HCT116 (cell line): ENCODE data around the gene IGFBPL1.

Experiments used
- EZH2phosphoT487 ChIP-seq: fragments of 200-600 bp; IDR thresholded peaks from 2 replicates; pipeline ENCODE4 v1.6.1; 2018; ENCODE audit warnings: antibody characterized with exemption, borderline replicate concordance
- JUND ChIP-seq: IDR thresholded peaks from 2 replicates; pipeline ENCODE4 v1.6.1; 2012
- POLR2A ChIP-seq: IDR thresholded peaks from 2 replicates; pipeline ENCODE4 v1.7.0; 2011; ENCODE audit warnings: borderline replicate concordance; ENCODE audit not compliant: insufficient read depth, insufficient read length; ENCODE audit errors: extremely low read depth
- POLR2AphosphoS5 ChIP-seq: IDR thresholded peaks from 2 replicates; pipeline ENCODE4 v1.6.1; 2011; ENCODE audit warnings: mild to moderate bottlenecking, low read depth, low read length, moderate library complexity
- RAD21 ChIP-seq: IDR thresholded peaks from 2 replicates; pipeline ENCODE4 v1.6.1; 2012; ENCODE audit warnings: low read depth, mild to moderate bottlenecking
- SIN3A ChIP-seq: IDR thresholded peaks from 2 replicates; pipeline ENCODE4 v1.6.1; 2012; ENCODE audit warnings: low read depth
- TF ChIP-seq, protein P1 (sequence below), 3 experiments: fragments of 200-600 bp in 1 of 3; sonication (generic) in 1 of 3; IDR thresholded peaks in 2 of 3; conservative IDR thresholded peaks in 1 of 3; 2 replicates each; pipeline ENCODE4 v1.5.1; 2012 to 2017; ENCODE audit warnings: low read depth in 2 of 3, low read length in 2 of 3, antibody characterized with exemption in 1 of 3, borderline replicate concordance in 1 of 3, control low read depth in 1 of 3, mild to moderate bottlenecking in 1 of 3, mixed read lengths in 1 of 3, mixed run types in 1 of 3, moderate library complexity in 1 of 3; ENCODE audit not compliant: insufficient read depth in 1 of 3
- TF ChIP-seq, protein P2 (sequence below): IDR thresholded peaks from 2 replicates; pipeline ENCODE4 v1.6.1; 2012; ENCODE audit warnings: low read depth
- TF ChIP-seq, protein P3 (sequence below): IDR thresholded peaks from 2 replicates; pipeline ENCODE4 v1.6.1; 2012

DNA sequence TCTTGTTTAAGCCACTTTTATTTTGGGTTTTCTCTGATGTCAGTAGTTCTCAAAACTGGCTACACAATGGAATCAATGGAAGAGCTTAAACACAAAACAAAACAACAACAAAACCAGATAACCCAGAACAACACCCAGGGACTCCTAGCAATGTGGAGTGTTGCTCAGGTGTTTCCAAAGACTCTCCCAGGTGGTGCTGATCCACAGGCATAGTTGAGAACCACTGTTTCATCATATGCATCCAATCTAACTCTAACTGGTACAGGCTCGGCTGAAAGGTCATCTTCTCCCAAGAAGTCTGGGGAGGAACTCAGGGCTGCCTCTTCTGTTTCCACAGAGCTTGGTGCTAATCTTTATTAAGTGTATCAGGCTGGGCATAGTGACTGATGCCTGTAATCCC is 37.2 kb downstream of the IGFBPL1 start:
- TF ChIP-seq JUND: no peak
- TF ChIP-seq, protein P1, sequence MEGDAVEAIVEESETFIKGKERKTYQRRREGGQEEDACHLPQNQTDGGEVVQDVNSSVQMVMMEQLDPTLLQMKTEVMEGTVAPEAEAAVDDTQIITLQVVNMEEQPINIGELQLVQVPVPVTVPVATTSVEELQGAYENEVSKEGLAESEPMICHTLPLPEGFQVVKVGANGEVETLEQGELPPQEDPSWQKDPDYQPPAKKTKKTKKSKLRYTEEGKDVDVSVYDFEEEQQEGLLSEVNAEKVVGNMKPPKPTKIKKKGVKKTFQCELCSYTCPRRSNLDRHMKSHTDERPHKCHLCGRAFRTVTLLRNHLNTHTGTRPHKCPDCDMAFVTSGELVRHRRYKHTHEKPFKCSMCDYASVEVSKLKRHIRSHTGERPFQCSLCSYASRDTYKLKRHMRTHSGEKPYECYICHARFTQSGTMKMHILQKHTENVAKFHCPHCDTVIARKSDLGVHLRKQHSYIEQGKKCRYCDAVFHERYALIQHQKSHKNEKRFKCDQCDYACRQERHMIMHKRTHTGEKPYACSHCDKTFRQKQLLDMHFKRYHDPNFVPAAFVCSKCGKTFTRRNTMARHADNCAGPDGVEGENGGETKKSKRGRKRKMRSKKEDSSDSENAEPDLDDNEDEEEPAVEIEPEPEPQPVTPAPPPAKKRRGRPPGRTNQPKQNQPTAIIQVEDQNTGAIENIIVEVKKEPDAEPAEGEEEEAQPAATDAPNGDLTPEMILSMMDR (IDR thresholded peaks at IDR 0.05 in 2 of 3, conservative IDR thresholded peaks at IDR 0.05 in 1 of 3; ENCODE audit: borderline replicate concordance in 1 of 3, insufficient read depth in 1 of 3, low read depth in 2 of 3, low read length in 2 of 3): no peak
- TF ChIP-seq SIN3A: no peak
- TF ChIP-seq EZH2phosphoT487: no peak
- TF ChIP-seq, protein P2, sequence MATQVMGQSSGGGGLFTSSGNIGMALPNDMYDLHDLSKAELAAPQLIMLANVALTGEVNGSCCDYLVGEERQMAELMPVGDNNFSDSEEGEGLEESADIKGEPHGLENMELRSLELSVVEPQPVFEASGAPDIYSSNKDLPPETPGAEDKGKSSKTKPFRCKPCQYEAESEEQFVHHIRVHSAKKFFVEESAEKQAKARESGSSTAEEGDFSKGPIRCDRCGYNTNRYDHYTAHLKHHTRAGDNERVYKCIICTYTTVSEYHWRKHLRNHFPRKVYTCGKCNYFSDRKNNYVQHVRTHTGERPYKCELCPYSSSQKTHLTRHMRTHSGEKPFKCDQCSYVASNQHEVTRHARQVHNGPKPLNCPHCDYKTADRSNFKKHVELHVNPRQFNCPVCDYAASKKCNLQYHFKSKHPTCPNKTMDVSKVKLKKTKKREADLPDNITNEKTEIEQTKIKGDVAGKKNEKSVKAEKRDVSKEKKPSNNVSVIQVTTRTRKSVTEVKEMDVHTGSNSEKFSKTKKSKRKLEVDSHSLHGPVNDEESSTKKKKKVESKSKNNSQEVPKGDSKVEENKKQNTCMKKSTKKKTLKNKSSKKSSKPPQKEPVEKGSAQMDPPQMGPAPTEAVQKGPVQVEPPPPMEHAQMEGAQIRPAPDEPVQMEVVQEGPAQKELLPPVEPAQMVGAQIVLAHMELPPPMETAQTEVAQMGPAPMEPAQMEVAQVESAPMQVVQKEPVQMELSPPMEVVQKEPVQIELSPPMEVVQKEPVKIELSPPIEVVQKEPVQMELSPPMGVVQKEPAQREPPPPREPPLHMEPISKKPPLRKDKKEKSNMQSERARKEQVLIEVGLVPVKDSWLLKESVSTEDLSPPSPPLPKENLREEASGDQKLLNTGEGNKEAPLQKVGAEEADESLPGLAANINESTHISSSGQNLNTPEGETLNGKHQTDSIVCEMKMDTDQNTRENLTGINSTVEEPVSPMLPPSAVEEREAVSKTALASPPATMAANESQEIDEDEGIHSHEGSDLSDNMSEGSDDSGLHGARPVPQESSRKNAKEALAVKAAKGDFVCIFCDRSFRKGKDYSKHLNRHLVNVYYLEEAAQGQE: no peak
- TF ChIP-seq, protein P3, sequence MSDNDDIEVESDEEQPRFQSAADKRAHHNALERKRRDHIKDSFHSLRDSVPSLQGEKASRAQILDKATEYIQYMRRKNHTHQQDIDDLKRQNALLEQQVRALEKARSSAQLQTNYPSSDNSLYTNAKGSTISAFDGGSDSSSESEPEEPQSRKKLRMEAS: no peak
- no peak for TF ChIP-seq POLR2AphosphoS5
- no peak for TF ChIP-seq POLR2A
- no peak for TF ChIP-seq RAD21
